WTC11 (cell line): ENCODE results near the gene SSH3. TPM values are rescaled to one million over a fixed set of nuclear protein-coding genes. Genes with fewer than 3 reads are reported as not detected.

Source experiments
- ATF1 ChIP-seq: sonication (generic); formaldehyde crosslinking; IDR thresholded peaks from 2 replicates; pipeline ENCODE4 v1.8.1; 2023; ENCODE audit warnings: mild to moderate bottlenecking, moderate library complexity, missing genetic modification reagents
- CREM ChIP-seq: sonication (generic); formaldehyde crosslinking; IDR thresholded peaks from 2 replicates; pipeline ENCODE4 v1.8.1; 2022; ENCODE audit warnings: mild to moderate bottlenecking, missing genetic modification reagents, moderate library complexity
- CTCF ChIP-seq: fragments of 200-600 bp; IDR thresholded peaks from 2 replicates; pipeline ENCODE4 v1.8.0; 2022; ENCODE audit warnings: antibody characterized with exemption
- ESRRA ChIP-seq: sonication (generic); formaldehyde crosslinking; IDR thresholded peaks from 2 replicates; pipeline ENCODE4 v1.8.1; 2022; ENCODE audit warnings: mild to moderate bottlenecking, missing genetic modification reagents, borderline replicate concordance
- ETV6 ChIP-seq: sonication (generic); formaldehyde crosslinking; IDR thresholded peaks from 2 replicates; pipeline ENCODE4 v1.8.1; 2022; ENCODE audit warnings: mild to moderate bottlenecking, missing genetic modification reagents
- FOXP1 ChIP-seq: sonication (generic); formaldehyde crosslinking; IDR thresholded peaks from 2 replicates; pipeline ENCODE4 v1.8.0; 2022; ENCODE audit warnings: missing genetic modification reagents, mild to moderate bottlenecking, moderate library complexity, borderline replicate concordance
- IRF1 ChIP-seq: sonication (generic); formaldehyde crosslinking; IDR thresholded peaks from 2 replicates; pipeline ENCODE4 v1.8.0; 2023; ENCODE audit warnings: missing genetic modification reagents
- JAZF1 ChIP-seq: fragments of 250-450 bp; sonication (Bioruptor Pico); IDR thresholded peaks from 2 replicates; pipeline ENCODE4 v1.9.0; 2021; ENCODE audit warnings: moderate library complexity, mild to moderate bottlenecking, inconsistent platforms
- JUN ChIP-seq: sonication (generic); formaldehyde crosslinking; IDR thresholded peaks from 2 replicates; pipeline ENCODE4 v1.8.0; 2023; ENCODE audit warnings: mild to moderate bottlenecking, missing genetic modification reagents
- MXD4 ChIP-seq: fragments of 250-450 bp; sonication (Bioruptor Pico); IDR thresholded peaks from 2 replicates; pipeline ENCODE4 v1.8.0; 2021; ENCODE audit warnings: mild to moderate bottlenecking, moderate library complexity, borderline replicate concordance
- MYBL2 ChIP-seq: sonication (generic); formaldehyde crosslinking; IDR thresholded peaks from 2 replicates; pipeline ENCODE4 v1.8.1; 2023; ENCODE audit warnings: mild to moderate bottlenecking, moderate library complexity, missing genetic modification reagents
- NFE2L1 ChIP-seq: sonication (generic); formaldehyde crosslinking; IDR thresholded peaks from 2 replicates; pipeline ENCODE4 v1.8.1; 2023; ENCODE audit warnings: missing genetic modification reagents
- SMAD3 ChIP-seq: sonication (generic); formaldehyde crosslinking; IDR thresholded peaks from 2 replicates; pipeline ENCODE4 v1.8.0; 2022; ENCODE audit warnings: missing genetic modification reagents, mild to moderate bottlenecking, borderline replicate concordance
- TEAD1 ChIP-seq: sonication (generic); formaldehyde crosslinking; IDR thresholded peaks from 2 replicates; pipeline ENCODE4 v1.8.0; 2022; ENCODE audit warnings: mild to moderate bottlenecking, missing genetic modification reagents
- TEAD4 ChIP-seq: sonication (generic); formaldehyde crosslinking; IDR thresholded peaks from 2 replicates; pipeline ENCODE4 v1.8.0; 2022; ENCODE audit warnings: mild to moderate bottlenecking, missing genetic modification reagents
- ZNF232 ChIP-seq: sonication (generic); formaldehyde crosslinking; IDR thresholded peaks from 2 replicates; pipeline ENCODE4 v1.8.0; 2022; ENCODE audit warnings: mild to moderate bottlenecking, missing genetic modification reagents
- ZNF263 ChIP-seq: sonication (generic); formaldehyde crosslinking; IDR thresholded peaks from 2 replicates; pipeline ENCODE4 v1.8.1; 2022; ENCODE audit warnings: low read depth, mild to moderate bottlenecking, moderate library complexity, missing genetic modification reagents
- ZNF396 ChIP-seq: fragments of 250-450 bp; sonication (Bioruptor Pico); IDR thresholded peaks from 2 replicates; pipeline ENCODE4 v1.8.0; 2021; ENCODE audit warnings: mild to moderate bottlenecking, moderate library complexity, borderline replicate concordance
- ZNF512 ChIP-seq: sonication (generic); formaldehyde crosslinking; IDR thresholded peaks from 2 replicates; pipeline ENCODE4 v1.8.1; 2022; ENCODE audit warnings: missing genetic modification reagents, borderline replicate concordance
- ZNF532 ChIP-seq: fragments of 250-450 bp; sonication (Bioruptor Pico); IDR thresholded peaks from 2 replicates; pipeline ENCODE4 v1.9.0; 2021; ENCODE audit warnings: mild to moderate bottlenecking, borderline replicate concordance
- total RNA-seq: library from RNA; stranded (reverse); gene quantifications from 3 replicates; pipeline ENCODE4 v1.2.3, GENCODE V29; 2021
- TF ChIP-seq, protein P1 (sequence below): sonication (generic); formaldehyde crosslinking; conservative IDR thresholded peaks from 2 replicates; pipeline ENCODE4 v1.8.1; 2022; ENCODE audit warnings: mild to moderate bottlenecking, missing genetic modification reagents
- TF ChIP-seq, protein P2 (sequence below): sonication (generic); formaldehyde crosslinking; IDR thresholded peaks from 2 replicates; pipeline ENCODE4 v1.8.1; 2022; ENCODE audit warnings: mild to moderate bottlenecking, missing genetic modification reagents, moderate library complexity, borderline replicate concordance
- TF ChIP-seq, protein P3 (sequence below): sonication (generic); formaldehyde crosslinking; IDR thresholded peaks from 2 replicates; pipeline ENCODE4 v1.8.1; 2023; ENCODE audit warnings: mild to moderate bottlenecking, moderate library complexity, missing genetic modification reagents
- TF ChIP-seq, protein P4 (sequence below): sonication (generic); formaldehyde crosslinking; IDR thresholded peaks from 2 replicates; pipeline ENCODE4 v1.8.1; 2023; ENCODE audit warnings: mild to moderate bottlenecking, missing genetic modification reagents
- TF ChIP-seq, protein P5 (sequence below): fragments of 250-450 bp; sonication (Bioruptor Pico); IDR thresholded peaks from 2 replicates; pipeline ENCODE4 v1.9.0; 2021; ENCODE audit warnings: moderate library complexity, mild to moderate bottlenecking, inconsistent platforms, borderline replicate concordance

SSH3 gene
- total RNA-seq, 1 experiment from 2014 or later: 42.3 TPM

DNA sequence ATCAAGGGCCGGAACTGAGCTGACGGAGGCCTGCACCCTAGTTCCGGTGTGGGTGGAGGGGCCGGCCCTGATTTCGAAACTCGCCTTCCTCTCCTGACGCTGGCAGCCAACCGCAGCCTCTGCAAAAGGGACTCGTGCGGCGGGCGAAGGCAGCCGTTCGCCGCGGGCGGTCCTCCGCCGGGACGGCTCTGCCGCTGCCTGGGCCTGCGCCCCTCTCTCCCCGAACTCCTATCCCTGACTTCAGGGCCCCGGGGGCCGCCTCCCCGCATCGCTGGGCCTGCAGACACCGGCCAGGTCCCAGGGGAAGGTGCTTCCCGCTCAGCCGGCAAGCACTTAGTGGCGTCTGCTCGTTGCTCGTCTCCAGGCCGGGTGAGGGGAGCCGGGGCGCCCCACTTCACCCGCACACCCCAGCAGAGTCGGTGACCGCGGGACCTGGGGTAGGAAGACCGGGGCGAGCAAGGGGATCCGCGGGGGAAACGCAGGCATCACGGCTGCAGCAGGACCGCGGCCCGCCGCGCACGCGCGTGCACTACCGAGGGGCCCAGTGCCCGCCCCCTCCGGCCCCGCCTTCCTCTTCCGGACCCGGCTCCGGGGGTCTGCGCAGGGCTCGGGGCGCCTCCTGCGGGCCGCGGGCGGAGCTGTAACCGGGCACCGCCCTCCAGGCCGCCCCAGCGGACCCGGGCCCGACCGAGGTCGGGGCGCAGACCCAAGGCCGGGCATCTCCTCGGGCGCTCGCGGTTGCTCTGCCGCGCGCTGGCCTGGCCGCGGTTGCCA lies 14.7 kb upstream of the SSH3 start (continued):
- TF ChIP-seq, protein P1, sequence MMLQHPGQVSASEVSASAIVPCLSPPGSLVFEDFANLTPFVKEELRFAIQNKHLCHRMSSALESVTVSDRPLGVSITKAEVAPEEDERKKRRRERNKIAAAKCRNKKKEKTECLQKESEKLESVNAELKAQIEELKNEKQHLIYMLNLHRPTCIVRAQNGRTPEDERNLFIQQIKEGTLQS (CRISPR knock-in tag): no peak
- TF ChIP-seq IRF1 (no peak), JAZF1 (CRISPR knock-in tag) (no peak), CREM (CRISPR knock-in tag) (peak; percentile 38), TEAD1 (CRISPR knock-in tag) (no peak), JUN (CRISPR knock-in tag) (no peak), MXD4 (CRISPR knock-in tag) (no peak), ZNF532 (CRISPR knock-in tag) (no peak), ATF1 (no peak), ZNF232 (CRISPR knock-in tag) (no peak), CTCF (peak; percentile 26; the same call in 1 of the 2 replicates), MYBL2 (peak; percentile 48; the same call in 1 of the 2 replicates), ZNF263 (CRISPR knock-in tag) (no peak), ZNF396 (no peak), SMAD3 (CRISPR knock-in tag) (no peak), ETV6 (CRISPR knock-in tag) (no peak; the same call in 1 of the 2 replicates), ZNF512 (no peak), FOXP1 (CRISPR knock-in tag) (peak; percentile 65; the same call in 1 of the 2 replicates), TEAD4 (no peak), ESRRA (CRISPR knock-in tag) (no peak), NFE2L1 (CRISPR knock-in tag) (no peak)
- TF ChIP-seq, protein P2, sequence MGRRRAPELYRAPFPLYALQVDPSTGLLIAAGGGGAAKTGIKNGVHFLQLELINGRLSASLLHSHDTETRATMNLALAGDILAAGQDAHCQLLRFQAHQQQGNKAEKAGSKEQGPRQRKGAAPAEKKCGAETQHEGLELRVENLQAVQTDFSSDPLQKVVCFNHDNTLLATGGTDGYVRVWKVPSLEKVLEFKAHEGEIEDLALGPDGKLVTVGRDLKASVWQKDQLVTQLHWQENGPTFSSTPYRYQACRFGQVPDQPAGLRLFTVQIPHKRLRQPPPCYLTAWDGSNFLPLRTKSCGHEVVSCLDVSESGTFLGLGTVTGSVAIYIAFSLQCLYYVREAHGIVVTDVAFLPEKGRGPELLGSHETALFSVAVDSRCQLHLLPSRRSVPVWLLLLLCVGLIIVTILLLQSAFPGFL (CRISPR knock-in tag): no peak
- TF ChIP-seq, protein P3, sequence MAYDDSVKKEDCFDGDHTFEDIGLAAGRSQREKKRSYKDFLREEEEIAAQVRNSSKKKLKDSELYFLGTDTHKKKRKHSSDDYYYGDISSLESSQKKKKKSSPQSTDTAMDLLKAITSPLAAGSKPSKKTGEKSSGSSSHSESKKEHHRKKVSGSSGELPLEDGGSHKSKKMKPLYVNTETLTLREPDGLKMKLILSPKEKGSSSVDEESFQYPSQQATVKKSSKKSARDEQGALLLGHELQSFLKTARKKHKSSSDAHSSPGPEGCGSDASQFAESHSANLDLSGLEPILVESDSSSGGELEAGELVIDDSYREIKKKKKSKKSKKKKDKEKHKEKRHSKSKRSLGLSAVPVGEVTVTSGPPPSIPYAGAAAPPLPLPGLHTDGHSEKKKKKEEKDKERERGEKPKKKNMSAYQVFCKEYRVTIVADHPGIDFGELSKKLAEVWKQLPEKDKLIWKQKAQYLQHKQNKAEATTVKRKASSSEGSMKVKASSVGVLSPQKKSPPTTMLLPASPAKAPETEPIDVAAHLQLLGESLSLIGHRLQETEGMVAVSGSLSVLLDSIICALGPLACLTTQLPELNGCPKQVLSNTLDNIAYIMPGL (CRISPR knock-in tag): peak; percentile 89
- TF ChIP-seq, protein P4, sequence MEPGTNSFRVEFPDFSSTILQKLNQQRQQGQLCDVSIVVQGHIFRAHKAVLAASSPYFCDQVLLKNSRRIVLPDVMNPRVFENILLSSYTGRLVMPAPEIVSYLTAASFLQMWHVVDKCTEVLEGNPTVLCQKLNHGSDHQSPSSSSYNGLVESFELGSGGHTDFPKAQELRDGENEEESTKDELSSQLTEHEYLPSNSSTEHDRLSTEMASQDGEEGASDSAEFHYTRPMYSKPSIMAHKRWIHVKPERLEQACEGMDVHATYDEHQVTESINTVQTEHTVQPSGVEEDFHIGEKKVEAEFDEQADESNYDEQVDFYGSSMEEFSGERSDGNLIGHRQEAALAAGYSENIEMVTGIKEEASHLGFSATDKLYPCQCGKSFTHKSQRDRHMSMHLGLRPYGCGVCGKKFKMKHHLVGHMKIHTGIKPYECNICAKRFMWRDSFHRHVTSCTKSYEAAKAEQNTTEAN (CRISPR knock-in tag): no peak
- TF ChIP-seq, protein P5, sequence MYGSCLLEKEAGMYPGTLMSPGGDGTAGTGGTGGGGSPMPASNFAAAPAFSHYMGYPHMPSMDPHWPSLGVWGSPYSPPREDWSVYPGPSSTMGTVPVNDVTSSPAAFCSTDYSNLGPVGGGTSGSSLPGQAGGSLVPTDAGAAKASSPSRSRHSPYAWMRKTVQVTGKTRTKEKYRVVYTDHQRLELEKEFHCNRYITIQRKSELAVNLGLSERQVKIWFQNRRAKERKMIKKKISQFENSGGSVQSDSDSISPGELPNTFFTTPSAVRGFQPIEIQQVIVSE (CRISPR knock-in tag): no peak
